Kidney (tissue), 14 donors: ENCODE measurements around the gene SUMO3. TPM values are rescaled to one million over a fixed set of nuclear protein-coding genes. Genes with fewer than 3 reads are reported as not detected.
"Not testable (repeated sequence)": the region's sequence is repeated elsewhere in the genome, so short reads cannot be mapped to it uniquely, and the experiment has no call there.

ENCODE experiments used
- DNase-seq, 5 donors: peaks; one replicate each; pipeline ENCODE4 v3.0.0-alpha.2; 2013 to 2020
- FAIRE-seq: peaks from 2 replicates; lab custom pipeline; 2012; peaks lifted over from hg19 to GRCh38; lab: Jason Lieb, UNC
- H3K27ac ChIP-seq, 2 donors: one replicate each; pipeline ENCODE4 v1.7.0; 2013; ENCODE audit warnings: low read depth in 2 of 2, low read length in 2 of 2, inconsistent platforms in 1 of 2
- H3K27me3 ChIP-seq: one replicate; pipeline ENCODE4 v1.7.1; 2013; ENCODE audit warnings: low read length, inconsistent platforms; ENCODE audit not compliant: control insufficient read depth, insufficient read depth
- H3K36me3 ChIP-seq, 3 donors: one replicate each; pipeline versions ENCODE4 v1.7.0 to v1.7.1; 2013; ENCODE audit warnings: low read length in 3 of 3, control low read depth in 1 of 3, inconsistent platforms in 1 of 3; ENCODE audit not compliant: insufficient read depth in 3 of 3, control insufficient read depth in 2 of 3
- H3K4me1 ChIP-seq, 3 donors: one replicate each; pipeline versions ENCODE4 v1.7.0 to v1.7.1; 2013; ENCODE audit warnings: low read length in 3 of 3, inconsistent platforms in 1 of 3, low read depth in 1 of 3; ENCODE audit not compliant: control insufficient read depth in 2 of 3, insufficient read depth in 2 of 3
- H3K4me3 ChIP-seq, 3 donors: one replicate each; pipeline versions ENCODE4 v1.7.0 to v1.8.1; 2013; ENCODE audit warnings: low read length in 3 of 3, control low read depth in 1 of 3, inconsistent platforms in 1 of 3
- H3K9ac ChIP-seq, 3 donors: one replicate each; pipeline versions ENCODE4 v1.7.0 to v1.7.1; 2013; ENCODE audit warnings: low read length in 3 of 3, control low read depth in 1 of 3, inconsistent platforms in 1 of 3
- H3K9me3 ChIP-seq, 3 donors: one replicate each; pipeline versions ENCODE4 v1.7.0 to v1.7.1; 2013; ENCODE audit warnings: low read length in 3 of 3, control low read depth in 1 of 3, inconsistent platforms in 1 of 3; ENCODE audit not compliant: control insufficient read depth in 2 of 3, insufficient read depth in 1 of 3
- intact Hi-C: fragments of 100-400 bp; cut with DNase I; formaldehyde crosslinking; loops from one replicate; pipeline ENCODE4 v1.11.1; 2022
- polyA plus RNA-seq: library from polyadenylated mRNA; stranded (reverse); fragments of 350-450 nt; fragmentation: Illumina TruSeq; extraction: RNeasy Lipid Tissue Mini Kit (QIAGEN cat#74804); gene quantifications from one replicate; pipeline ENCODE4 v1.2.3, GENCODE V29; 2014; ENCODE audit warnings: low read depth, low replicate concordance; ENCODE audit not compliant: insufficient read depth
- total RNA-seq: library from RNA; stranded (reverse); fragmentation: NEBNext Ultra II Directional; extraction: Animal tissue kit (Norgen Biotek cat#: 25700); gene quantifications from one replicate; pipeline ENCODE4 v1.2.1, GENCODE V29; 2021
- TF ChIP-seq, protein P1 (sequence below): IDR thresholded peaks from 3 replicates; pipeline ENCODE4 v1.5.1; 2012; ENCODE audit warnings: mild to moderate bottlenecking, moderate library complexity, borderline replicate concordance; ENCODE audit not compliant: insufficient read depth; ENCODE audit errors: extremely low read depth
- donor health status: control.
- donor health status: control.
- donor health status: control.
- donor health status: control.
- donor health status: control.
- donor health status: DM: yes; HTN: yes; CAD: no.
- donor health status: Normal renal cell carcinoma (clear cell type).

SUMO3 gene
- total and polyA plus RNA-seq, 2 donors from 2014 or later = 88.6 to 89.9 TPM

DNA sequence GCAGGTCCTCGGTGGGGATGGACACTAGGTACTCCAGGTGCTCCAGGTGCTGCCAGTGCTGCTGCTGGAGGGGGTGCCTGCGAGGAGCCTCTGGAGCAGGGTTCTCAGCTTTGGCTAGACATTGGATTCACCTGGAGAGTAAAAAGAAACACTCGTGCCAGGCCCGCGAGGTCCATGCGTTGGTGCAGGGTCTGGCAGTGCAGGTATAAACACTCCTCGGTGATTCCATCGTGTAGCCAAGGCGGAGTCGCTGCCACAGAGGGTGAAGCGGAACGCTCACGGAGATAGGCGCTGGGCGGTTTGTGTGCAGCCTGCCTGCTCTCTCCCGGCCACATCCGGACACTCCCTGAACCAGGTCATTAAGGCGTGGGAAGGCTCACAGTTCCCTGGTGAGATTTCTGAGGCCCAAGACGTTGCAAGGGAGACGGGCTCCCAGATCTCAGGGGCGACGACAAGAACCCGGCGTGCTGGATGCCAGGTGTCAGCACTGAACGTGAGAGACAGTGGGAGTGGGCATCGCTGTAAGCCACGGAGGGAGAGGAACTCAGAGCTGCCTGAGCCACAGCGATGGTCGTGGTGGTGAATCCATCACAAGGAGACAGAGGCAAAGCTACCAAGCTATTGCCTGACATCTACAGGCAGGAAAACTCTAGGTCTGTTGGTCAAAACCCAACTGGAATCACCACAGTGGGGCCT lies 17.2 kb upstream of the SUMO3 start:
- no peaks in the 10 kb centered on the region for H3K9me3 ChIP-seq
- H3K27me3 ChIP-seq = no peaks in the 10 kb centered on the region
- intact Hi-C loops = no loop called here
- peaks cover 0 to 2% (median 0%) of the 10 kb centered on the region in 3 donors for H3K4me1 ChIP-seq
- no peaks in the 10 kb centered on the region for H3K36me3 ChIP-seq
- peak in 3 of 5 donors; percentile 32 to 60 (median 54) for DNase-seq
- TF ChIP-seq, protein P1, sequence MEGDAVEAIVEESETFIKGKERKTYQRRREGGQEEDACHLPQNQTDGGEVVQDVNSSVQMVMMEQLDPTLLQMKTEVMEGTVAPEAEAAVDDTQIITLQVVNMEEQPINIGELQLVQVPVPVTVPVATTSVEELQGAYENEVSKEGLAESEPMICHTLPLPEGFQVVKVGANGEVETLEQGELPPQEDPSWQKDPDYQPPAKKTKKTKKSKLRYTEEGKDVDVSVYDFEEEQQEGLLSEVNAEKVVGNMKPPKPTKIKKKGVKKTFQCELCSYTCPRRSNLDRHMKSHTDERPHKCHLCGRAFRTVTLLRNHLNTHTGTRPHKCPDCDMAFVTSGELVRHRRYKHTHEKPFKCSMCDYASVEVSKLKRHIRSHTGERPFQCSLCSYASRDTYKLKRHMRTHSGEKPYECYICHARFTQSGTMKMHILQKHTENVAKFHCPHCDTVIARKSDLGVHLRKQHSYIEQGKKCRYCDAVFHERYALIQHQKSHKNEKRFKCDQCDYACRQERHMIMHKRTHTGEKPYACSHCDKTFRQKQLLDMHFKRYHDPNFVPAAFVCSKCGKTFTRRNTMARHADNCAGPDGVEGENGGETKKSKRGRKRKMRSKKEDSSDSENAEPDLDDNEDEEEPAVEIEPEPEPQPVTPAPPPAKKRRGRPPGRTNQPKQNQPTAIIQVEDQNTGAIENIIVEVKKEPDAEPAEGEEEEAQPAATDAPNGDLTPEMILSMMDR = no peak
- no peak overlapping the region for H3K27ac ChIP-seq
- H3K4me3 ChIP-seq = no peak overlapping the region
- no peak for FAIRE-seq
- no peak overlapping the region for H3K9ac ChIP-seq

DNA sequence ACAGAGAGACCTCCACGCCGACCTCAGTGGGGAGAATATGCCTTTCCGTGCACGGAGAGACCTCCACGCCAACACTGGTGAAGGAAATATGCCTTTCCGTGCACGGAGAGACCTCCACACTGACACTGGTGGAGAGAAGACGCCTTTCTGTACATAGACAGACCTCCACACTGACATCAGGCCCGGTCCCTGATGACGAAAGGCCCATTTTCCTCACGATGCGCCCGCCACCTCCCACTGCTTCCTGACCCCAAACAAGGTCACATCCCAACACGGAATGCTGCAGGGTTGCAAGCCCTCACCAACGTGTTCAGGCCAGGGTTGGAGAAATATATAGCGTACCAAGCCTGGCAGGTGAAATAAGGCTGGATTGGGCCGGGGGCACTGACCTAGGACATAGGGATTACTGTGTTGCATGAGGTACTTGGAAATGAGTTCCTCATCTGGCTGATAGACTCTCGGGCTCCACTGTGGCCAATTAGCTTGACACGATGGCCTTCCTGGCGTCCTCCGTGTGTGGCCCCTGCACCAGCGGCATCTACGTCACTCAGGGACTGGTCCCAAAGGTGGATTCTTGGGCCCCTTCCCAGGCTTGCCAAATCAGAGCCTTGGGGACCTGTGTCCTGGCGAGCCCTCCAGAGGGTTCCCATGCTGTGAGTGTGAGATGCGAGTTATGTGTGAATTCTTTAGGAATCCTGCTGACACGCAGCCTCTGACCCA lies 16.5 kb upstream of the SUMO3 start:
- H3K36me3 ChIP-seq = no peaks in the 10 kb centered on the region
- H3K27ac ChIP-seq = no peak overlapping the region
- TF ChIP-seq, protein P1 = no peak
- H3K9me3 ChIP-seq = no peaks in the 10 kb centered on the region
- H3K27me3 ChIP-seq = no peaks in the 10 kb centered on the region
- peaks cover 0 to 2% (median 0%) of the 10 kb centered on the region in 3 donors for H3K4me1 ChIP-seq
- no peak overlapping the region for H3K4me3 ChIP-seq
- FAIRE-seq (no peak), DNase-seq (no peak)
- no peak overlapping the region for H3K9ac ChIP-seq
- intact Hi-C loops = no loop called here

DNA sequence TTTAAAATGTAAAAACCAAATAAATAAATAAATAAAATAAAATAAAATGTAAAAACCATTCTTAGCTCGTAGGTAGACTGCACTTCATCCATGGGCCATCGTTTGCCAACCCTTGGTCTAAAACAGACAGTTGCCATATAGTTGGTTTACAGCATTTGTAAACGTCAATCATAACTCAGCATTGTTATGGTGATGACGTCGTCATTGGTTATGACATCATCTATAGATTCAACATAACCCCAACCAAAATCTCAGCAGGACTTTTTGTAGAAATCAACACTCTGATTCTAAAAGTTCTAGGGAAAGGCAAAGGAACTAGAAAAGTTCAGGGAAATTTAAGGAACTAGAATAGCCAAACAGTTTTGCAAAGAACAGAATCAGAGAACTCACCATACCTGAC lies 15.8 kb upstream of the SUMO3 start:
- no peak for DNase-seq
- no peaks in the 10 kb centered on the region for H3K36me3 ChIP-seq
- FAIRE-seq = no peak

DNA sequence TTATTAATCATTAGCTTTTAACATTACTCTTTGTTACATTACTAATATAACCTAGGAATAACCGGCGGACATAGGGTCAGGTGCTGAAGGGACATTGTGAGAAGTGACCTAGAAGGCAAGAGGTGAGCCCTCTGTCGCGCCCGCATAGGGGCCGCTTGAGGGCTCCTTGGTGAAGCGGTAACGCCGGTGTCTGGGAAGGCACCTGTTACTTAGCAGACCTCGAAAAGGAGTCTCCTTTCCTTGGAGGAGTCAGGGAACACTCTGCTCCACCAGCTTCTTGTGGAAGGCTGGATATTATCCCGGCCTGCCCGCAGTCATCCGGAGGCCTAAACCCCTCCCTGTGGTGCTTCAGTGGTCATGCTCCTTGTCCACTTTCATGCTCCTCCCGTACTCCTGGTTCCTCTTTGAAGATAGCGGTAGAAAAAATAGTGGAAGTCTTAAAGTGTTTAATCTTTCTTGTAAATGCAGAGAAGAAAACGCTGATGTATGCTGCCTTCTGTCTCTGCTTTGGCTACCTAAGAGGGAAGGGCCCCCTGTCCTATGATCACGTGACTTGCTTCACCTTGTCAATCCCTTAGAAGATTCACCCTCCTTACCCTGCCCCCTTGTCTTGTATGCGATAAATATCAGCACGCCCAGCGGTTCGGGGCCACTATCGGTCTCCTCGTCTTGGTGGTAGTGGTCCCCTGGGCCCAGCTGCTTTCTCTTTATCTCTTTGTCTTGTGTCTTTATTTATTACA lies 14.8 kb upstream of the SUMO3 start:
- H3K9ac ChIP-seq, H3K27ac ChIP-seq, H3K27me3 ChIP-seq, H3K36me3 ChIP-seq, intact Hi-C loops, H3K9me3 ChIP-seq, H3K4me3 ChIP-seq, H3K4me1 ChIP-seq, FAIRE-seq: not testable (repeated sequence)
- DNase-seq = peak in 1 of 5 donors; percentile 11

More for the DNA sequence above, 15.8 kb upstream of the SUMO3 start:
- H3K27ac ChIP-seq = no peak overlapping the region
- TF ChIP-seq, protein P1 = no peak
- H3K9ac ChIP-seq = no peak overlapping the region
- H3K9me3 ChIP-seq = no peaks in the 10 kb centered on the region
- H3K4me3 ChIP-seq = no peak overlapping the region
- H3K27me3 ChIP-seq = no peaks in the 10 kb centered on the region
- peaks cover 0 to 2% (median 0%) of the 10 kb centered on the region in 3 donors for H3K4me1 ChIP-seq
- intact Hi-C loops = no loop called here
